WERI-Rb-1 (cell line): ENCODE data around the gene AMDHD2.

Experiments used
- DNase-seq: peaks from one replicate; pipeline ENCODE4 v3.0.0-alpha.2; 2020
- H3K27ac ChIP-seq: fragments of 250-450 bp; sonication (Bioruptor Pico); 2 replicates; pipeline ENCODE4 v1.5.1; 2020; ENCODE audit warnings: mild to moderate bottlenecking, moderate library complexity
- H3K27me3 ChIP-seq: fragments of 250-450 bp; sonication (Bioruptor Pico); 2 replicates; pipeline ENCODE4 v1.5.1; 2021; ENCODE audit warnings: mild to moderate bottlenecking, low read depth, moderate library complexity; ENCODE audit not compliant: insufficient read depth, severe bottlenecking
- H3K36me3 ChIP-seq: fragments of 250-450 bp; sonication (Bioruptor Pico); 2 replicates; pipeline ENCODE4 v1.5.1; 2020; ENCODE audit warnings: mild to moderate bottlenecking, moderate library complexity
- H3K4me3 ChIP-seq: 2 replicates; pipeline ENCODE4 v1.5.1; 2011; ENCODE audit warnings: low read depth, mild to moderate bottlenecking, control low read depth, low read length
- H3K9me3 ChIP-seq: fragments of 250-450 bp; sonication (Bioruptor Pico); 2 replicates; pipeline ENCODE4 v1.5.1; 2021; ENCODE audit warnings: mild to moderate bottlenecking, moderate library complexity; ENCODE audit not compliant: severe bottlenecking
- TF ChIP-seq, protein P1 (sequence below): IDR thresholded peaks from 2 replicates; pipeline ENCODE4 v1.5.1; 2011; ENCODE audit warnings: low read depth, mild to moderate bottlenecking, control low read depth, inconsistent platforms, low read length

The AMDHD2 gene

GRCh38 chr16:2512735-2513404, 7.3 kb upstream of the AMDHD2 start:
- TF ChIP-seq, protein P1, sequence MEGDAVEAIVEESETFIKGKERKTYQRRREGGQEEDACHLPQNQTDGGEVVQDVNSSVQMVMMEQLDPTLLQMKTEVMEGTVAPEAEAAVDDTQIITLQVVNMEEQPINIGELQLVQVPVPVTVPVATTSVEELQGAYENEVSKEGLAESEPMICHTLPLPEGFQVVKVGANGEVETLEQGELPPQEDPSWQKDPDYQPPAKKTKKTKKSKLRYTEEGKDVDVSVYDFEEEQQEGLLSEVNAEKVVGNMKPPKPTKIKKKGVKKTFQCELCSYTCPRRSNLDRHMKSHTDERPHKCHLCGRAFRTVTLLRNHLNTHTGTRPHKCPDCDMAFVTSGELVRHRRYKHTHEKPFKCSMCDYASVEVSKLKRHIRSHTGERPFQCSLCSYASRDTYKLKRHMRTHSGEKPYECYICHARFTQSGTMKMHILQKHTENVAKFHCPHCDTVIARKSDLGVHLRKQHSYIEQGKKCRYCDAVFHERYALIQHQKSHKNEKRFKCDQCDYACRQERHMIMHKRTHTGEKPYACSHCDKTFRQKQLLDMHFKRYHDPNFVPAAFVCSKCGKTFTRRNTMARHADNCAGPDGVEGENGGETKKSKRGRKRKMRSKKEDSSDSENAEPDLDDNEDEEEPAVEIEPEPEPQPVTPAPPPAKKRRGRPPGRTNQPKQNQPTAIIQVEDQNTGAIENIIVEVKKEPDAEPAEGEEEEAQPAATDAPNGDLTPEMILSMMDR = peak; percentile 59
- Histone ChIP-seq H3K9me3 (no peaks in the 10 kb centered on the region), H3K27ac (peak overlapping the region; percentile 92), H3K36me3 (peaks cover 17% of the 10 kb centered on the region), H3K27me3 (no peaks in the 10 kb centered on the region), H3K4me3 (peak overlapping the region; percentile 73)
- DNase-seq = peak; percentile 61

- DNase-seq = peak; percentile 92
- no peaks in the 10 kb centered on the region for H3K27me3 ChIP-seq
- peaks cover 21% of the 10 kb centered on the region for H3K36me3 ChIP-seq
- H3K9me3 ChIP-seq = no peaks in the 10 kb centered on the region
- H3K27ac ChIP-seq = peak within 1 kb of the TSS; percentile 92
- H3K4me3 ChIP-seq = peak within 1 kb of the TSS; percentile 73
- TF ChIP-seq, protein P1 = no peak
These were observed 6.5 kb upstream of the AMDHD2 start, which contains the start of gene ATP6V0C for GRCh38 chr16:2513405-2514332. TSS of gene ATP6V0C (plus strand) at chr16:2513952. CDS start at chr16:2514104, 152 bp downstream.

GRCh38 chr16:2514333-2515179, 5.6 kb upstream of the AMDHD2 start:
- Histone ChIP-seq H3K9me3 (no peaks in the 10 kb centered on the region), H3K4me3 (peak overlapping the region; percentile 73), H3K27ac (peak overlapping the region; percentile 92), H3K27me3 (no peaks in the 10 kb centered on the region), H3K36me3 (peaks cover 29% of the 10 kb centered on the region)
- TF ChIP-seq, protein P1 = no peak
- DNase-seq = no peak

GRCh38 chr16:2515180-2515851, 4.9 kb upstream of the AMDHD2 start:
- peak overlapping the region; percentile 54 for H3K27ac ChIP-seq
- DNase-seq = no peak
- H3K27me3 ChIP-seq = no peaks in the 10 kb centered on the region
- no peaks in the 10 kb centered on the region for H3K9me3 ChIP-seq
- TF ChIP-seq, protein P1 = no peak
- H3K4me3 ChIP-seq = peak overlapping the region; percentile 73
- peaks cover 30% of the 10 kb centered on the region for H3K36me3 ChIP-seq
